PC-3 (cell line): ENCODE results near the gene MMP15. TPM values are rescaled to one million over a fixed set of nuclear protein-coding genes. Genes with fewer than 3 reads are reported as not detected.

ENCODE experiments used
- ATAC-seq: fragments of 200-7000 bp; cut with Tn5 transposase; 2 replicates; pipeline ENCODE4 v1.9.1; 2020; ENCODE audit warnings: mild to moderate bottlenecking, moderate library complexity
- BruUV-seq: library from RNA; stranded (reverse); fragments of 400-500 nt; replicated peaks from 2 replicates; lab custom pipeline; 2021; lab: Mats Ljungman, UMichigan
- CTCF ChIA-PET: fragments of 300-600 bp; sonication (Branson Sonifier 250); formaldehyde crosslinking; loops from one replicate; lab custom pipeline; 2022; ENCODE audit warnings: antibody characterized with exemption; lab: Charles Lee
- POLR2A ChIA-PET: fragments of 300-600 bp; sonication (Branson Sonifier 250); formaldehyde crosslinking; loops from one replicate; lab custom pipeline; 2022; ENCODE audit warnings: antibody characterized with exemption; ENCODE audit not compliant: unreplicated experiment; lab: Charles Lee
- DNase-seq: peaks from one replicate; pipeline ENCODE4 v3.0.0-alpha.2; 2015
- H2AFZ ChIP-seq: fragments of 300-600 bp; sonication (generic); 2 replicates; pipeline ENCODE4 v1.6.0; 2016; ENCODE audit warnings: antibody characterized with exemption, low read length
- H3F3A ChIP-seq: fragments of 300-600 bp; sonication (generic); one replicate; pipeline ENCODE4 v1.6.0; 2017; ENCODE audit warnings: antibody characterized with exemption, low read length, control low read depth, mild to moderate bottlenecking; ENCODE audit not compliant: unreplicated experiment
- H3K27ac ChIP-seq: fragments of 300-600 bp; sonication (generic); 2 replicates; pipeline ENCODE4 v1.5.1; 2016; ENCODE audit warnings: mild to moderate bottlenecking, low read length
- H3K27me3 ChIP-seq: fragments of 300-600 bp; sonication (generic); 2 replicates; pipeline ENCODE4 v1.6.1; 2016; ENCODE audit warnings: low read length, mixed read lengths
- H3K36me3 ChIP-seq: fragments of 300-600 bp; sonication (generic); 2 replicates; pipeline ENCODE4 v1.6.1; 2016; ENCODE audit warnings: low read depth, mixed run types, low read length, mixed read lengths
- H3K4me1 ChIP-seq: fragments of 300-600 bp; sonication (generic); 2 replicates; pipeline ENCODE4 v1.5.1; 2016; ENCODE audit warnings: low read length; ENCODE audit not compliant: insufficient read depth
- H3K4me2 ChIP-seq: fragments of 300-600 bp; sonication (generic); 2 replicates; pipeline ENCODE4 v1.6.0; 2016; ENCODE audit warnings: low read length
- H3K4me3 ChIP-seq: fragments of 300-600 bp; sonication (generic); 2 replicates; pipeline ENCODE4 v1.5.1; 2016; ENCODE audit warnings: mild to moderate bottlenecking, low read length, mixed read lengths
- H3K79me2 ChIP-seq: fragments of 300-600 bp; sonication (generic); 2 replicates; pipeline ENCODE4 v1.6.1; 2017; ENCODE audit warnings: low read length, mixed read lengths
- H3K9ac ChIP-seq: fragments of 300-600 bp; sonication (generic); 2 replicates; pipeline ENCODE4 v1.6.0; 2016; ENCODE audit warnings: mild to moderate bottlenecking, low read length
- H3K9me2 ChIP-seq: fragments of 300-600 bp; sonication (generic); replicated peaks from 2 replicates; pipeline ENCODE4 v1.6.1; 2016; ENCODE audit warnings: mixed run types, low read length, mixed read lengths
- H3K9me3 ChIP-seq: fragments of 300-600 bp; sonication (generic); 2 replicates; pipeline ENCODE4 v1.6.1; 2016; ENCODE audit warnings: low read length, mixed read lengths
- H4K20me1 ChIP-seq: fragments of 300-600 bp; sonication (generic); 2 replicates; pipeline ENCODE4 v1.6.1; 2016; ENCODE audit warnings: low read length, mixed read lengths
- CTCF ChIP-seq: fragments of 300-600 bp; sonication (generic); conservative IDR thresholded peaks from 2 replicates; pipeline ENCODE4 v1.5.1; 2017; ENCODE audit warnings: antibody characterized with exemption, low read depth, mild to moderate bottlenecking, low read length
- EZH2 ChIP-seq: fragments of 300-600 bp; sonication (generic); IDR thresholded peaks from one replicate; pipeline ENCODE4 v1.6.1; 2017; ENCODE audit warnings: antibody characterized with exemption, mild to moderate bottlenecking, low read length; ENCODE audit not compliant: unreplicated experiment
- EZH2phosphoT487 ChIP-seq: fragments of 300-600 bp; sonication (generic); IDR thresholded peaks from 2 replicates; pipeline ENCODE4 v1.6.1; 2018; ENCODE audit warnings: mild to moderate bottlenecking, antibody characterized with exemption, low read length, borderline replicate concordance
- intact Hi-C: fragments of 100-400 bp; cut with micrococcal nuclease; formaldehyde crosslinking; loops from 2 replicates; pipeline ENCODE4 v1.9.0; 2023
- total RNA-seq: library from RNA; depleted of rRNA; stranded (reverse); fragments of >200 nt; gene quantifications from 2 replicates; pipeline ENCODE4 v1.2.3, GENCODE V29; 2014

MMP15 gene
- total RNA-seq, 1 experiment from 2014 or later: 6.3 TPM

DNA sequence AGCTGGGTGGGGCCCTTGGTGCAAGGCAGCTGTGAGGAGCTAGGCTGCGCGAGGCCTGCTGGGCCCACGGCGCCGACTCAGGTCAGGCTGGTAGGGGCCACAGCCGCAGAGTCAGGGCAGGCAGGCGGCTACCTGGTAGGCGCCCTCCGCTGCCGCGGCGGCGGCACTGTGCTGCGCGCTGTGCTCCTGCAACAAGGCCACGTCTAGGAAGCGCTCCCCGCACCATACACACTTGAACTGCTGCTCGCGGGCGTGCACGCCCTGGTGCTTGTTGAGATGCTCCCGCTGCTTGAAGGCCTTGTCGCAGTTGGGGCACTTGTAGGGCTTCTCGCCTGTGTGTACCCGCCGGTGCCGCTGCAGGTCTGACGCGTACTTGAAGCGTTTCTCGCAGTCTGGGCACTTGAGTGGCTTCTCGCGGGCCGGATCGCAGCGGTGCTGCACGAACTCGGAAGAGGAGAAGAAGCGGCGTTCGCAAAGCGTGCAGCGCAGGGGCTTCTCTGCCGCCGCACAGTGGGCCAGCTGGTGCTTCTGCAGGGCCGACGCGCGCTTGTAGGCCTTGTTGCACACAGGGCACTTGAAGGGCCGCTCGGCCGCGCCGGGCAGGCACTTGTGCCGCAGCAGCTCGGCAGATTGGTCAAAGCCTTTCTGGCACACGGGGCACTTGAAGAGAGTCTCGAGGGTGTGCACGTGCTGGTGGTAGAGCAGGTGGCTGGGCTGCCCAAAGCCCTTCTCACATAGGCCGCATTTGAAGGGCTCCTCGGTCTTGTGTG lies 29.0 kb upstream of the MMP15 start:
- ChIA-PET POLR2A (no interaction called here), CTCF (no interaction called here)
- Histone ChIP-seq H3K9ac (no peak overlapping the region), H3F3A (no peaks in the 10 kb centered on the region), H3K36me3 (no peaks in the 10 kb centered on the region), H3K9me2 (no peaks in the 10 kb centered on the region), H3K27ac (no peak overlapping the region), H3K9me3 (no peaks in the 10 kb centered on the region), H3K79me2 (no peaks in the 10 kb centered on the region), H4K20me1 (no peaks in the 10 kb centered on the region), H3K27me3 (no peaks in the 10 kb centered on the region), H3K4me3 (no peak overlapping the region), H3K4me1 (peaks cover 24% of the 10 kb centered on the region), H2AFZ (no peak overlapping the region), H3K4me2 (no peak overlapping the region)
- BruUV-seq: no TSS peak
- TF ChIP-seq EZH2phosphoT487 (no peak), CTCF (no peak), EZH2 (no peak)
- no peak for DNase-seq
- intact Hi-C loops: no loop called here
- ATAC-seq: no peak

DNA sequence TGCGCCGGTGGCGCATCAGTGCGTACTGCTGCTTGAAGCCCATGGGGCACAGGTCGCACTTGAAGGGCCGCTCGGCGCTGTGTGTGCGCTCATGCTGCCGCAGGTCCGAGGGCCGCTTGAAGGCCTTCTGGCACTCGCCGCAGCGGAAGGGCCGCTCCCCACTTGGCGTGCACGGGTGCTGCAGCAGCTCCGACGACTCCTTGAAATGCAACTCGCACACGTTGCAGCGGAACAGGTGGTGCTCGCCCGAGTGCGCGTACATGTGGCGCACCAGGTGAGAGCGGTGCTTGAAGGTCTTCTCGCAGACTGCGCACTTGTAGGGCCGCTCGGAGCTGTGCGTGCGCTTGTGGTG lies 28.4 kb upstream of the MMP15 start:
- ATAC-seq: no peak
- H3K36me3 ChIP-seq: no peaks in the 10 kb centered on the region
- H3K27ac ChIP-seq: no peak overlapping the region
- POLR2A ChIA-PET: no interaction called here
- no peaks in the 10 kb centered on the region for H3F3A ChIP-seq
- DNase-seq: no peak
- no peaks in the 10 kb centered on the region for H4K20me1 ChIP-seq
- H3K4me2 ChIP-seq: no peak overlapping the region
- intact Hi-C loops: no loop called here
- H3K4me3 ChIP-seq: no peak overlapping the region
- TF ChIP-seq EZH2phosphoT487 (no peak), CTCF (no peak), EZH2 (no peak)
- no peaks in the 10 kb centered on the region for H3K9me2 ChIP-seq
- no peaks in the 10 kb centered on the region for H3K9me3 ChIP-seq
- H3K27me3 ChIP-seq: no peaks in the 10 kb centered on the region
- H3K4me1 ChIP-seq: peaks cover 24% of the 10 kb centered on the region
- no peak overlapping the region for H3K9ac ChIP-seq
- CTCF ChIA-PET: no interaction called here
- H3K79me2 ChIP-seq: no peaks in the 10 kb centered on the region
- H2AFZ ChIP-seq: no peak overlapping the region
- no TSS peak for BruUV-seq

- BruUV-seq: no TSS peak
- Histone ChIP-seq H3K27ac (no peak overlapping the region), H3K4me3 (no peak overlapping the region), H3K9me2 (no peaks in the 10 kb centered on the region), H3K9ac (no peak overlapping the region), H4K20me1 (no peaks in the 10 kb centered on the region), H3F3A (no peaks in the 10 kb centered on the region), H3K9me3 (no peaks in the 10 kb centered on the region), H3K36me3 (no peaks in the 10 kb centered on the region), H3K79me2 (no peaks in the 10 kb centered on the region), H3K4me2 (no peak overlapping the region; the same call in 1 of the 2 replicates), H3K4me1 (peaks cover 24% of the 10 kb centered on the region), H3K27me3 (no peaks in the 10 kb centered on the region), H2AFZ (no peak overlapping the region)
- intact Hi-C loops: no loop called here
- ATAC-seq (no peak), DNase-seq (no peak)
- ChIA-PET CTCF (no interaction called here), POLR2A (no interaction called here)
- TF ChIP-seq CTCF (no peak), EZH2 (no peak), EZH2phosphoT487 (no peak)
These were observed 27.9 kb upstream of the MMP15 start for GRCh38 chr16:57997528-57998265.
